ENCODE data around the gene WDFY3.

Gene WDFY3

DNA sequence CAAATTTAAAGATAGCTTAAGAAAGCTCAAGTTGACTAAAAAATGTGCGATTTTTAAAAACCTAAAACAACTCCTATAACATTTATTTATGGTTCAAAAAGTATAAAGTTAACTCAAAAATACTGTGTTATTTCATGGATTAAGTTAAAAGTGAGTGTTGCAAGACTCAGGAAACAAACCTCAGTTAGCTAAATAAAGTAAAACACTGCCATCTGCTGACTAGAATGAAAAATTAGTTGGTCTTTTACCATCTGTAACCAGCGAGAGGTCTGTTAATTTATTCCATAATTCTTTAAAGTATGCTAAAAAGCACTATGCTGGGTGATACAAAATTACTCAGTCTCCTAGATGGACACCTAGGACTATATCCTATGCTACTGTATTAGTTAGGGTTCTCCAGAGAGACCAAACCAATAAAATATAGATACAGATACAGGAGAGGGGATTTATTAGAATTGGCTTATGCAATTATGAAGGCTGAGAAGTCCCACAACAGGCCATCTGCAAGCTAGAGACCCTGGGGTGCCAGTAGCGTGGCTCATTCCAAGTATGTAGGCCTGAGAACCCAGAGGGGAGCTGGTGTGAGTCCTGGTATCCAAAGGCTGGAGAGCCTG lies 4.9 kb upstream of the WDFY3 start:
- no peak overlapping the region for H3K4me3 ChIP-seq (replicated peaks; ENCODE audit: insufficient read depth, low read length)
- no peaks in the 10 kb centered on the region for H3K27me3 ChIP-seq (ENCODE audit: insufficient read depth, poor library complexity, severe bottlenecking)
- DNase-seq (ENCODE audit: low read depth in 1 of 2, low spot score in 1 of 2): peak in 1 of 2 experiments; percentile 28
- no peak overlapping the region for H3K27ac ChIP-seq (replicated peaks)
- TF ChIP-seq, protein P1, sequence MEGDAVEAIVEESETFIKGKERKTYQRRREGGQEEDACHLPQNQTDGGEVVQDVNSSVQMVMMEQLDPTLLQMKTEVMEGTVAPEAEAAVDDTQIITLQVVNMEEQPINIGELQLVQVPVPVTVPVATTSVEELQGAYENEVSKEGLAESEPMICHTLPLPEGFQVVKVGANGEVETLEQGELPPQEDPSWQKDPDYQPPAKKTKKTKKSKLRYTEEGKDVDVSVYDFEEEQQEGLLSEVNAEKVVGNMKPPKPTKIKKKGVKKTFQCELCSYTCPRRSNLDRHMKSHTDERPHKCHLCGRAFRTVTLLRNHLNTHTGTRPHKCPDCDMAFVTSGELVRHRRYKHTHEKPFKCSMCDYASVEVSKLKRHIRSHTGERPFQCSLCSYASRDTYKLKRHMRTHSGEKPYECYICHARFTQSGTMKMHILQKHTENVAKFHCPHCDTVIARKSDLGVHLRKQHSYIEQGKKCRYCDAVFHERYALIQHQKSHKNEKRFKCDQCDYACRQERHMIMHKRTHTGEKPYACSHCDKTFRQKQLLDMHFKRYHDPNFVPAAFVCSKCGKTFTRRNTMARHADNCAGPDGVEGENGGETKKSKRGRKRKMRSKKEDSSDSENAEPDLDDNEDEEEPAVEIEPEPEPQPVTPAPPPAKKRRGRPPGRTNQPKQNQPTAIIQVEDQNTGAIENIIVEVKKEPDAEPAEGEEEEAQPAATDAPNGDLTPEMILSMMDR (IDR thresholded peaks at IDR 0.05; ENCODE audit: insufficient read depth, low read length): peak; percentile 7
- TF ChIP-seq SPI1 (IDR thresholded peaks at IDR 0.05; ENCODE audit: borderline replicate concordance, low read depth): no peak

DNA sequence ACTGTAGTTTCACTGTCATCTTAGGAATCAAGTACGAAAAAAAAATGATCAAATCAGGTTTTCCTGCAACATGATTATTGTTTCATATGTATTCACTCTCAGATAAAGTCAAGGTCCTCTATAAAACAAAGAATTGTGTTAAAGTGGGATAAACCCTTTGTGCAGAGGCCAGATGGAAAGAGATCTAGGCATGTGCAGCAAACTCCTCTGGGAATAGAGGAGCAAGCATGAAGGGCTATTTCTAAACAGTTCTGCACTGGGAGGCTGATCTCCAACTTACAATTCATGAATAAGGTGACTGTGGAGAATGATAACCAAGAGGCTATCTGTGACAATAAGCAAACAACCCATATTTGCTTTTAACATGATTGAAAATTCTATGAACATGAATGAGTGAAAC lies 2.4 kb upstream of the WDFY3 start:
- Histone ChIP-seq H3K27ac (replicated peaks) (no peak overlapping the region), H3K4me3 (replicated peaks; ENCODE audit: insufficient read depth, low read length) (no peak overlapping the region), H3K27me3 (ENCODE audit: insufficient read depth, poor library complexity, severe bottlenecking) (no peaks in the 10 kb centered on the region)
- TF ChIP-seq, protein P2, sequence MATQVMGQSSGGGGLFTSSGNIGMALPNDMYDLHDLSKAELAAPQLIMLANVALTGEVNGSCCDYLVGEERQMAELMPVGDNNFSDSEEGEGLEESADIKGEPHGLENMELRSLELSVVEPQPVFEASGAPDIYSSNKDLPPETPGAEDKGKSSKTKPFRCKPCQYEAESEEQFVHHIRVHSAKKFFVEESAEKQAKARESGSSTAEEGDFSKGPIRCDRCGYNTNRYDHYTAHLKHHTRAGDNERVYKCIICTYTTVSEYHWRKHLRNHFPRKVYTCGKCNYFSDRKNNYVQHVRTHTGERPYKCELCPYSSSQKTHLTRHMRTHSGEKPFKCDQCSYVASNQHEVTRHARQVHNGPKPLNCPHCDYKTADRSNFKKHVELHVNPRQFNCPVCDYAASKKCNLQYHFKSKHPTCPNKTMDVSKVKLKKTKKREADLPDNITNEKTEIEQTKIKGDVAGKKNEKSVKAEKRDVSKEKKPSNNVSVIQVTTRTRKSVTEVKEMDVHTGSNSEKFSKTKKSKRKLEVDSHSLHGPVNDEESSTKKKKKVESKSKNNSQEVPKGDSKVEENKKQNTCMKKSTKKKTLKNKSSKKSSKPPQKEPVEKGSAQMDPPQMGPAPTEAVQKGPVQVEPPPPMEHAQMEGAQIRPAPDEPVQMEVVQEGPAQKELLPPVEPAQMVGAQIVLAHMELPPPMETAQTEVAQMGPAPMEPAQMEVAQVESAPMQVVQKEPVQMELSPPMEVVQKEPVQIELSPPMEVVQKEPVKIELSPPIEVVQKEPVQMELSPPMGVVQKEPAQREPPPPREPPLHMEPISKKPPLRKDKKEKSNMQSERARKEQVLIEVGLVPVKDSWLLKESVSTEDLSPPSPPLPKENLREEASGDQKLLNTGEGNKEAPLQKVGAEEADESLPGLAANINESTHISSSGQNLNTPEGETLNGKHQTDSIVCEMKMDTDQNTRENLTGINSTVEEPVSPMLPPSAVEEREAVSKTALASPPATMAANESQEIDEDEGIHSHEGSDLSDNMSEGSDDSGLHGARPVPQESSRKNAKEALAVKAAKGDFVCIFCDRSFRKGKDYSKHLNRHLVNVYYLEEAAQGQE (IDR thresholded peaks at IDR 0.05; ENCODE audit: insufficient replicate concordance, low read depth): no peak
- TF ChIP-seq, protein P1 (IDR thresholded peaks at IDR 0.05; ENCODE audit: insufficient read depth, low read length): no peak
- TF ChIP-seq GABPA (IDR thresholded peaks at IDR 0.05; ENCODE audit: low read depth): no peak
- TF ChIP-seq SPI1 (IDR thresholded peaks at IDR 0.05; ENCODE audit: borderline replicate concordance, low read depth): no peak
- no peak for TF ChIP-seq POLR2AphosphoS5 (IDR thresholded peaks at IDR 0.05; ENCODE audit: low read depth)
- DNase-seq (ENCODE audit: low read depth in 1 of 2, low spot score in 1 of 2): no peak

DNA sequence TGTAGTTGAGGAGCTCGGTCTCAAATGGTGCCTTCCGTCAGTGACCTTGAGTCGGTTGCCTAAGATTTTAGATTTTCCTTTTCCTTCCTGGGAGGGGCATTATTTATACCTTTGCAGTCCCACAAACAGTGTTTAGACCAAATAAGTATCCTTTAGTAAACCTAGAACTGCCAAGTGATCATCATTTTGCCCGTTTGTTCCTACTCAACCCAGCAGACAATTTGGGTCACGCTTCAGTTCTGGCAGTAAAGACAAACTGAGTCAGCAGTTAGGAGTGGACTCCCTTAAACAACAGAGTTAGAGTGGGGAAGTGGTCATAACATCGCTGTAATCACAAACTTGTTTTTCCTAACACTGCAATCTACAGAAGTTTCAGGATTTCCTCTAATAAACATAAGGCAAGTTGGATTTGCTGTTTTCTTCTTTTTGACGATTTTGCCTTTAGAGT lies 777 bp upstream of the WDFY3 start:
- no peak for TF ChIP-seq SPI1 (IDR thresholded peaks at IDR 0.05; ENCODE audit: borderline replicate concordance, low read depth)
- TF ChIP-seq GABPA (IDR thresholded peaks at IDR 0.05; ENCODE audit: low read depth): no peak
- TF ChIP-seq, protein P1 (IDR thresholded peaks at IDR 0.05; ENCODE audit: insufficient read depth, low read length): no peak
- TF ChIP-seq POLR2AphosphoS5 (IDR thresholded peaks at IDR 0.05; ENCODE audit: low read depth): no peak
- TF ChIP-seq, protein P2 (IDR thresholded peaks at IDR 0.05; ENCODE audit: insufficient replicate concordance, low read depth): no peak
- no peak for DNase-seq (ENCODE audit: low read depth in 1 of 2, low spot score in 1 of 2)
- H3K27ac ChIP-seq (replicated peaks): peak overlapping the region; percentile 83
- no peaks in the 10 kb centered on the region for H3K27me3 ChIP-seq (ENCODE audit: insufficient read depth, poor library complexity, severe bottlenecking)
- H3K4me3 ChIP-seq (replicated peaks; ENCODE audit: insufficient read depth, low read length): peak overlapping the region; percentile 96

Measured in HL-60 (cell line).